Hepatocyte (in vitro differentiated cells): Measurements from ENCODE around the gene USH2A. TPM values are rescaled to one million over a fixed set of nuclear protein-coding genes. Genes with fewer than 3 reads are reported as not detected.

ENCODE experiments used
- DNase-seq: peaks from one replicate; pipeline ENCODE4 v3.0.0-alpha.2; 2016; ENCODE audit warnings: low spot score
- H2AFZ ChIP-seq: fragments of 200-600 bp; sonication (generic); 2 replicates; pipeline ENCODE4 v1.6.0; 2016; ENCODE audit warnings: antibody characterized with exemption, mild to moderate bottlenecking
- H3K27ac ChIP-seq: fragments of 200-600 bp; sonication (generic); 2 replicates; pipeline ENCODE4 v1.5.1; 2016; ENCODE audit warnings: mild to moderate bottlenecking
- H3K27me3 ChIP-seq: fragments of 200-600 bp; sonication (generic); 2 replicates; pipeline ENCODE4 v1.6.1; 2016
- H3K36me3 ChIP-seq: fragments of 200-600 bp; sonication (generic); replicated peaks from 2 replicates; pipeline ENCODE4 v1.5.1; 2016; ENCODE audit warnings: low read depth; ENCODE audit not compliant: insufficient read depth
- H3K4me1 ChIP-seq: fragments of 200-600 bp; sonication (generic); 2 replicates; pipeline ENCODE4 v1.5.1; 2016; ENCODE audit warnings: mild to moderate bottlenecking, moderate library complexity; ENCODE audit not compliant: insufficient read depth
- H3K4me2 ChIP-seq: fragments of 200-600 bp; sonication (generic); 2 replicates; pipeline ENCODE4 v1.6.0; 2016
- H3K4me3 ChIP-seq: fragments of 200-600 bp; sonication (generic); 2 replicates; pipeline ENCODE4 v1.5.1; 2016; ENCODE audit warnings: mild to moderate bottlenecking
- H3K79me2 ChIP-seq: fragments of 200-600 bp; sonication (generic); 2 replicates; pipeline ENCODE4 v1.6.0; 2017; ENCODE audit warnings: mild to moderate bottlenecking
- H3K9me2 ChIP-seq: fragments of 200-600 bp; sonication (generic); replicated peaks from 2 replicates; pipeline ENCODE4 v1.6.0; 2017; ENCODE audit warnings: mild to moderate bottlenecking; ENCODE audit not compliant: insufficient read depth
- H3K9me3 ChIP-seq: fragments of 200-600 bp; sonication (generic); 2 replicates; pipeline ENCODE4 v1.5.1; 2016; ENCODE audit warnings: low read depth, mild to moderate bottlenecking
- H4K20me1 ChIP-seq: fragments of 200-600 bp; sonication (generic); 2 replicates; pipeline ENCODE4 v1.6.0; 2016; ENCODE audit warnings: mild to moderate bottlenecking; ENCODE audit not compliant: insufficient read depth, poor library complexity, severe bottlenecking
- EZH2 ChIP-seq: fragments of 200-600 bp; sonication (generic); IDR thresholded peaks from 2 replicates; pipeline ENCODE4 v1.6.1; 2016; ENCODE audit warnings: antibody characterized with exemption, mild to moderate bottlenecking, borderline replicate concordance
- EZH2phosphoT487 ChIP-seq: fragments of 200-600 bp; sonication (generic); IDR thresholded peaks from one replicate; pipeline ENCODE4 v1.6.1; 2018; ENCODE audit warnings: antibody characterized with exemption, mild to moderate bottlenecking, low read depth, moderate library complexity; ENCODE audit not compliant: unreplicated experiment, severe bottlenecking
- WGBS: methylation state at CpG from one replicate; pipeline ENCODE4 v1.1.6; 2016; ENCODE audit warnings: low lambda C conversion rate; ENCODE audit errors: missing lambda C conversion rate; 5-methylcytosine and 5-hydroxymethylcytosine counted together
- polyA plus RNA-seq: library from polyadenylated mRNA; unstranded; fragments of >200 nt; fragmentation: Nextera tagmentation; extraction: Ambion mirVana; gene quantifications from 2 replicates; pipeline ENCODE4 v1.2.1, GENCODE V29; 2016
- total RNA-seq: library from RNA; depleted of rRNA; stranded (reverse); fragments of >200 nt; gene quantifications from 2 replicates; pipeline ENCODE4 v1.2.3, GENCODE V29; 2014
- TF ChIP-seq, protein P1 (sequence below): fragments of 200-600 bp; sonication (generic); IDR thresholded peaks from 2 replicates; pipeline ENCODE4 v1.5.1; 2016; ENCODE audit warnings: antibody characterized with exemption, mild to moderate bottlenecking; ENCODE audit not compliant: poor library complexity

USH2A gene
- total and polyA plus RNA-seq, 2 experiments from 2014 or later, result 0.07 TPM; not detected in 1

DNA sequence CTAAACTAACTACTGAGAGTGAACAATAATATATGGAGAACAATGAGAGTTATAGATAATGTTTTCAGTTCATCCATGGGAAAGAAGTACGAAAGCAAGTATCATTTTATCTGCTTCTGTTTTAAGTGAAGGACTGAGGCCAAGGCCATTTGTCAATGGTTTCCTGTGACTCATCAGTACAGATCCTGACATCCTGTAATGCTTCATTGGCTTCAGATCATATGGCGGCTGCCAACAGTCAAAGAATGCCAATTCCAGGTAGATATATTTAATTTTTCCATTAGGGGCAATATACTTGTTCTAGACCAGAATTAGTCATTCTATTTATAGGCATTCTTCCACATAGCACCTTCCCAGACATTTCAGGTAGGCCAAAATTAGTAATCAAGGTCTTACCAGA lies 97.3 kb downstream of the USH2A start:
- Histone ChIP-seq H3K4me3 (no peak overlapping the region), H3K4me1 (no peaks in the 10 kb centered on the region), H3K27ac (no peak overlapping the region), H3K4me2 (no peak overlapping the region), H3K79me2 (no peaks in the 10 kb centered on the region), H3K27me3 (no peaks in the 10 kb centered on the region), H2AFZ (no peak overlapping the region), H4K20me1 (no peaks in the 10 kb centered on the region), H3K9me2 (no peaks in the 10 kb centered on the region), H3K36me3 (no peaks in the 10 kb centered on the region), H3K9me3 (no peaks in the 10 kb centered on the region)
- 94% methylated on average over 2 of the region's 2 CpGs for WGBS
- TF ChIP-seq EZH2, result no peak
- TF ChIP-seq EZH2phosphoT487, result no peak
- TF ChIP-seq, protein P1, sequence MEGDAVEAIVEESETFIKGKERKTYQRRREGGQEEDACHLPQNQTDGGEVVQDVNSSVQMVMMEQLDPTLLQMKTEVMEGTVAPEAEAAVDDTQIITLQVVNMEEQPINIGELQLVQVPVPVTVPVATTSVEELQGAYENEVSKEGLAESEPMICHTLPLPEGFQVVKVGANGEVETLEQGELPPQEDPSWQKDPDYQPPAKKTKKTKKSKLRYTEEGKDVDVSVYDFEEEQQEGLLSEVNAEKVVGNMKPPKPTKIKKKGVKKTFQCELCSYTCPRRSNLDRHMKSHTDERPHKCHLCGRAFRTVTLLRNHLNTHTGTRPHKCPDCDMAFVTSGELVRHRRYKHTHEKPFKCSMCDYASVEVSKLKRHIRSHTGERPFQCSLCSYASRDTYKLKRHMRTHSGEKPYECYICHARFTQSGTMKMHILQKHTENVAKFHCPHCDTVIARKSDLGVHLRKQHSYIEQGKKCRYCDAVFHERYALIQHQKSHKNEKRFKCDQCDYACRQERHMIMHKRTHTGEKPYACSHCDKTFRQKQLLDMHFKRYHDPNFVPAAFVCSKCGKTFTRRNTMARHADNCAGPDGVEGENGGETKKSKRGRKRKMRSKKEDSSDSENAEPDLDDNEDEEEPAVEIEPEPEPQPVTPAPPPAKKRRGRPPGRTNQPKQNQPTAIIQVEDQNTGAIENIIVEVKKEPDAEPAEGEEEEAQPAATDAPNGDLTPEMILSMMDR, result no peak
- no peak for DNase-seq

DNA sequence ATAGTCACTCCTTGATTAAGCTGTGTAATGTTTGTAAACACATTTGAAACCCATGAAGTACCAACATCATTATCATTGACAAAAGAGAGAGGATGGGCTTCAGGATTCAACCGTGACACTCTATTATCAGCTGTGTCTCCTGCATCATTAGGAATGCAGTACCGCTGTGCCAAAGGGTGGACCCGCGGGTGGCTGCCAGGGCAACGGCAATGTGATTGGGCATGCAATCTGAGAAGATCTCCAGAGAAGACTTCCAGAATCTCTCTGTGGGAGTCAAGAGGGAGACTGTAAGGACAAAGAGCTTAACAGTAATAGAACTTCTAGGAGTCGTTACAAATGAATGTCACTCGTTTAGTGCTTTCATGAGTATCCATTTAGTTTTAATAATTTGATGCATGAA lies 97.9 kb downstream of the USH2A start:
- no peak for DNase-seq
- 90% methylated on average over 7 of the region's 7 CpGs for WGBS
- no peak overlapping the region for H2AFZ ChIP-seq
- no peaks in the 10 kb centered on the region for H4K20me1 ChIP-seq
- no peaks in the 10 kb centered on the region for H3K9me3 ChIP-seq
- no peak overlapping the region for H3K27ac ChIP-seq
- H3K9me2 ChIP-seq, result no peaks in the 10 kb centered on the region
- H3K4me2 ChIP-seq, result no peak overlapping the region
- no peaks in the 10 kb centered on the region for H3K4me1 ChIP-seq
- no peaks in the 10 kb centered on the region for H3K79me2 ChIP-seq
- no peaks in the 10 kb centered on the region for H3K27me3 ChIP-seq
- no peak overlapping the region for H3K4me3 ChIP-seq
- TF ChIP-seq EZH2 (no peak), EZH2phosphoT487 (no peak)
- TF ChIP-seq, protein P1, result no peak
- no peaks in the 10 kb centered on the region for H3K36me3 ChIP-seq

DNA sequence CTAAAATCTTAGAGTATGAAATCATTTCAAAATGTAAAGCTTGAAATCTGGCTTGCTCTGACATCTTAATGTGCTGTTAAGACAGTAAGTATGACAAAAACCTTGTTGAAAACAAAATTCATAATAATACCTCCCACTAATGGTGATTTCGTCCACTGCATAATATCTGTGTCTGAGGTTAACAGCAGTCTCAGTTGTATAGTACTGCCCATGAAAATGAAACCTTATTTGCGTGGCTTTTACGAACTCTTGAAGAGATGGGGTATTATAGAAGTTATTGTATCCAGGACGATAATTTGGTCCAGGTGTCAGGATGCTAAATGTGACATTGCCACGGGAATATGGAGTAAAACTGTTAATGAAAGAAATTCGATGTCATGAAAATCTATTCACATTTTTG lies 99.9 kb downstream of the USH2A start:
- Histone ChIP-seq H3K36me3 (no peaks in the 10 kb centered on the region), H3K79me2 (no peaks in the 10 kb centered on the region), H3K4me3 (no peak overlapping the region), H3K4me1 (no peaks in the 10 kb centered on the region), H3K4me2 (no peak overlapping the region), H3K9me2 (no peaks in the 10 kb centered on the region), H3K9me3 (no peaks in the 10 kb centered on the region), H3K27me3 (no peaks in the 10 kb centered on the region), H2AFZ (no peak overlapping the region), H4K20me1 (no peaks in the 10 kb centered on the region), H3K27ac (no peak overlapping the region)
- TF ChIP-seq, protein P1, result no peak
- TF ChIP-seq EZH2, result no peak
- no peak for TF ChIP-seq EZH2phosphoT487
- DNase-seq, result no peak
- WGBS, result 65% methylated on average over 6 of the region's 6 CpGs
